CD4-positive, alpha-beta T cell (primary cell): ENCODE measurements around the gene UMPS. TPM values are rescaled to one million over a fixed set of nuclear protein-coding genes. Genes with fewer than 3 reads are reported as not detected.

Source experiments
- ATAC-seq: fragments of 200-7000 bp; cut with Tn5 transposase; one replicate; pipeline ENCODE4 v1.10.0; 2022; ENCODE audit warnings: mild to moderate bottlenecking; ENCODE audit not compliant: poor library complexity
- CTCF ChIA-PET: fragments of 350-600 bp; sonication (Branson Sonifier 250); formaldehyde crosslinking; loops from one replicate; lab custom pipeline; 2021; ENCODE audit warnings: antibody characterized with exemption, inconsistent platforms; lab: Charles Lee
- POLR2A ChIA-PET: fragments of 350-600 bp; sonication (Branson Sonifier 250); formaldehyde crosslinking; loops from one replicate; lab custom pipeline; 2021; ENCODE audit warnings: antibody characterized with exemption, inconsistent platforms; lab: Charles Lee
- DNase-seq, 14 experiments: peaks; one replicate each; pipeline ENCODE4 v3.0.0-alpha.2; 2013 to 2020; ENCODE audit warnings: mixed read lengths in 2 of 14
- H3K27ac ChIP-seq, 2 donors: one replicate each; pipeline versions ENCODE4 v1.5.1 to v1.7.0; 2013; ENCODE audit warnings: low read length in 2 of 2, low read depth in 1 of 2, mild to moderate bottlenecking in 1 of 2
- H3K27me3 ChIP-seq, 2 experiments: 1 replicate in 1 of 2; 2 replicates in 1 of 2; pipeline versions ENCODE4 v1.6.1 to v1.7.0; 2013; ENCODE audit warnings: low read length in 2 of 2, control low read depth in 1 of 2, mild to moderate bottlenecking in 1 of 2, moderate library complexity in 1 of 2; ENCODE audit not compliant: insufficient read depth in 2 of 2, control insufficient read depth in 1 of 2
- H3K36me3 ChIP-seq: one replicate; pipeline ENCODE4 v1.6.1; 2013; ENCODE audit warnings: low read length, control low read depth; ENCODE audit not compliant: insufficient read depth
- H3K4me1 ChIP-seq: one replicate; pipeline ENCODE4 v1.6.1; 2013; ENCODE audit warnings: low read length, control low read depth; ENCODE audit not compliant: insufficient read depth
- H3K4me3 ChIP-seq: one replicate; pipeline ENCODE4 v1.5.1; 2013; ENCODE audit warnings: mild to moderate bottlenecking, low read length, moderate library complexity
- H3K9me3 ChIP-seq, 2 experiments: 1 replicate in 1 of 2; 2 replicates in 1 of 2; pipeline versions ENCODE4 v1.6.1 to v1.7.0; 2013; ENCODE audit warnings: low read length in 2 of 2, mild to moderate bottlenecking in 2 of 2, control low read depth in 1 of 2, moderate library complexity in 1 of 2; ENCODE audit not compliant: control insufficient read depth in 1 of 2, insufficient read depth in 1 of 2
- H3K27ac Mint-ChIP-seq: one replicate; pipeline ENCODE4 v1.8.0; 2020; ENCODE audit warnings: mixed read lengths
- H3K27me3 Mint-ChIP-seq: one replicate; pipeline ENCODE4 v1.8.0; 2021; ENCODE audit warnings: mixed read lengths
- H3K36me3 Mint-ChIP-seq: one replicate; pipeline ENCODE4 v1.8.0; 2021; ENCODE audit warnings: low read depth, mixed read lengths
- H3K4me1 Mint-ChIP-seq: one replicate; pipeline ENCODE4 v1.8.0; 2021; ENCODE audit warnings: low read depth, mixed read lengths
- H3K4me3 Mint-ChIP-seq: one replicate; pipeline ENCODE4 v1.8.0; 2020; ENCODE audit warnings: mild to moderate bottlenecking, mixed read lengths
- H3K9me3 Mint-ChIP-seq: one replicate; pipeline ENCODE4 v1.8.0; 2020; ENCODE audit warnings: mixed read lengths
- CTCF ChIP-seq: fragments of 200-600 bp; IDR thresholded peaks from one replicate; pipeline ENCODE4 v1.8.0; 2022; ENCODE audit warnings: antibody characterized with exemption, mild to moderate bottlenecking
- intact Hi-C, 2 experiments: fragments of 100-400 bp; cut with DNase I in 1 of 2; cut with micrococcal nuclease in 1 of 2; formaldehyde crosslinking; loops; one replicate each; pipeline versions ENCODE4 v1.15.1 to v1.9.0; 2023 to 2025; cut with DNase I, micrococcal nuclease
- total RNA-seq, 174 experiments: library from RNA in 2 of 174; stranded (reverse) in 2 of 174; gene quantifications; one replicate each; pipeline ENCODE4 v1.2.3 and lab custom pipeline; 2021 to 2026

UMPS gene
- total RNA-seq, 2 experiments from 2014 or later = 19.5 to 19.7 TPM

- ChIA-PET CTCF (interaction anchor here (5.7 kb wide), 1 partner anchor 138 kb away, joined by 52 read pairs; no protein-coding TSS in a partner anchor), POLR2A (no interaction called here)
- Mint-ChIP-seq H3K9me3 (no peaks in the 10 kb centered on the region), H3K4me1 (peaks cover 6% of the 10 kb centered on the region), H3K27me3 (no peaks in the 10 kb centered on the region), H3K4me3 (no peak overlapping the region), H3K27ac (no peak overlapping the region), H3K36me3 (no peaks in the 10 kb centered on the region)
- H3K4me3 ChIP-seq = no peak overlapping the region
- DNase-seq (no peak), ATAC-seq (no peak)
- H3K27me3 ChIP-seq = no peaks in the 10 kb centered on the region
- TF ChIP-seq CTCF = no peak
- H3K27ac ChIP-seq = no peak overlapping the region
- peaks cover 6% of the 10 kb centered on the region for H3K4me1 ChIP-seq
- no peaks in the 10 kb centered on the region for H3K9me3 ChIP-seq
- intact Hi-C loops = loop anchor here in 1 of 2 experiments (10.0 kb wide), 1 partner anchor 821 kb away; no protein-coding TSS in a partner anchor
- H3K36me3 ChIP-seq = no peaks in the 10 kb centered on the region
Measured at GRCh38 chr3:124763644-124764358, 33.5 kb downstream of the UMPS start.

- H3K4me1 ChIP-seq = peaks cover 6% of the 10 kb centered on the region
- Mint-ChIP-seq H3K9me3 (no peaks in the 10 kb centered on the region), H3K4me3 (no peak overlapping the region), H3K4me1 (peaks cover 6% of the 10 kb centered on the region), H3K27me3 (peaks cover 2% of the 10 kb centered on the region), H3K27ac (no peak overlapping the region), H3K36me3 (no peaks in the 10 kb centered on the region)
- intact Hi-C loops = loop anchor here in 1 of 2 experiments (10.0 kb wide), 1 partner anchor 820 kb away; no protein-coding TSS in a partner anchor
- no peaks in the 10 kb centered on the region for H3K36me3 ChIP-seq
- H3K9me3 ChIP-seq = no peaks in the 10 kb centered on the region
- DNase-seq = no peak
- no peak overlapping the region for H3K27ac ChIP-seq
- ChIA-PET POLR2A (no interaction called here), CTCF (no interaction called here)
- H3K4me3 ChIP-seq = no peak overlapping the region
- no peaks in the 10 kb centered on the region for H3K27me3 ChIP-seq
- no peak for ATAC-seq
- no peak for TF ChIP-seq CTCF
Measured at GRCh38 chr3:124764746-124765145, 34.5 kb downstream of the UMPS start.

- H3K27ac Mint-ChIP-seq = no peak overlapping the region
- H3K4me1 Mint-ChIP-seq = peaks cover 6% of the 10 kb centered on the region
- H3K4me3 ChIP-seq = no peak overlapping the region
- no peaks in the 10 kb centered on the region for H3K9me3 Mint-ChIP-seq
- H3K36me3 Mint-ChIP-seq = no peaks in the 10 kb centered on the region
- no peak overlapping the region for H3K4me3 Mint-ChIP-seq
- H3K9me3 ChIP-seq = no peaks in the 10 kb centered on the region
- POLR2A ChIA-PET = no interaction called here
- H3K27ac ChIP-seq = no peak overlapping the region
- peaks cover 7% of the 10 kb centered on the region for H3K27me3 Mint-ChIP-seq
- no peaks in the 10 kb centered on the region for H3K36me3 ChIP-seq
- DNase-seq (no peak), ATAC-seq (no peak)
- no peaks in the 10 kb centered on the region for H3K27me3 ChIP-seq
- intact Hi-C loops = loop anchor here in 1 of 2 experiments (10.0 kb wide), 1 partner anchor 819 kb away; no protein-coding TSS in a partner anchor
- CTCF ChIA-PET = no interaction called here
- peaks cover 6% of the 10 kb centered on the region for H3K4me1 ChIP-seq
- TF ChIP-seq CTCF = no peak
Measured at GRCh38 chr3:124765197-124765840, 35.1 kb downstream of the UMPS start.
